H1 (cell line): Measurements from ENCODE around the gene GZMM. TPM values are rescaled to one million over a fixed set of nuclear protein-coding genes. Genes with fewer than 3 reads are reported as not detected.

Experiments used
- CTCF ChIA-PET: fragments of 300-600 bp; sonication (Branson Sonifier 250); formaldehyde crosslinking; loops from one replicate; lab custom pipeline; 2021; ENCODE audit not compliant: partially characterized antibody; lab: Charles Lee
- POLR2A ChIA-PET: fragments of 300-600 bp; sonication (Branson Sonifier 250); formaldehyde crosslinking; loops from one replicate; lab custom pipeline; 2021; ENCODE audit warnings: inconsistent platforms; ENCODE audit not compliant: partially characterized antibody; lab: Charles Lee
- DNase-seq, 2 experiments: peaks; one replicate each; pipeline versions ENCODE4 v3.0.0 to v3.0.0-alpha.2; 2010 to 2022; ENCODE audit warnings: low spot score in 2 of 2, low read depth in 1 of 2, mixed read lengths in 1 of 2
- FAIRE-seq: peaks from 2 replicates; lab custom pipeline; 2011; peaks lifted over from hg19 to GRCh38; lab: Jason Lieb, UNC
- H2AFZ ChIP-seq: 2 replicates; pipeline ENCODE4 v1.8.1; 2012; ENCODE audit warnings: low read length, inconsistent platforms
- H2AK5ac ChIP-seq: 2 replicates; pipeline ENCODE4 v1.6.1; 2013; ENCODE audit warnings: low read depth, low read length
- H2BK120ac ChIP-seq: replicated peaks from 2 replicates; pipeline ENCODE3; 2013; ENCODE audit warnings: low read depth, low read length, inconsistent platforms
- H2BK12ac ChIP-seq: 2 replicates; pipeline ENCODE4 v1.6.1; 2013; ENCODE audit warnings: low read depth, low read length
- H2BK15ac ChIP-seq: 2 replicates; pipeline ENCODE4 v1.6.1; 2013; ENCODE audit warnings: low read length
- H2BK20ac ChIP-seq: 2 replicates; pipeline ENCODE4 v1.6.1; 2013; ENCODE audit warnings: low read length
- H2BK5ac ChIP-seq: 2 replicates; pipeline ENCODE4 v1.6.1; 2013; ENCODE audit warnings: low read depth, low read length
- H3K14ac ChIP-seq: 2 replicates; pipeline ENCODE4 v1.6.1; 2013; ENCODE audit warnings: inconsistent platforms; ENCODE audit not compliant: insufficient read length
- H3K18ac ChIP-seq: 2 replicates; pipeline ENCODE4 v1.6.1; 2013; ENCODE audit warnings: low read length; ENCODE audit errors: extremely low read depth
- H3K23ac ChIP-seq: 2 replicates; pipeline ENCODE4 v1.6.1; 2013; ENCODE audit warnings: inconsistent platforms; ENCODE audit not compliant: insufficient read length
- H3K23me2 ChIP-seq: 2 replicates; pipeline ENCODE4 v1.6.1; 2013; ENCODE audit warnings: low read depth, low read length
- H3K27ac ChIP-seq: 2 replicates; pipeline ENCODE4 v1.6.1; 2011; ENCODE audit warnings: low read depth, low read length, inconsistent platforms
- H3K27me3 ChIP-seq, 4 experiments: replicated peaks in 1 of 4; 1 replicate in 1 of 4; 2 replicates in 3 of 4; pipeline versions ENCODE4 v1.6.1 to v1.8.1; 2011 to 2013; ENCODE audit warnings: low read length in 3 of 4, mild to moderate bottlenecking in 3 of 4, inconsistent platforms in 2 of 4, mixed read lengths in 2 of 4, moderate library complexity in 1 of 4; ENCODE audit not compliant: control insufficient read depth in 3 of 4, insufficient read depth in 3 of 4; ENCODE audit errors: extremely low read depth in 1 of 4
- H3K36me3 ChIP-seq, 4 experiments: 2 replicates each; pipeline versions ENCODE4 v1.6.1 to v1.8.1; 2011 to 2013; ENCODE audit warnings: mild to moderate bottlenecking in 4 of 4, low read length in 3 of 4, moderate library complexity in 2 of 4, control low read depth in 1 of 4, inconsistent platforms in 1 of 4; ENCODE audit not compliant: insufficient read depth in 4 of 4, control insufficient read depth in 2 of 4
- H3K4ac ChIP-seq: replicated peaks from 2 replicates; pipeline ENCODE3; 2013; ENCODE audit warnings: low read length, low read depth, mixed read lengths, inconsistent platforms; ENCODE audit not compliant: insufficient read length
- H3K4me1 ChIP-seq, 4 experiments: replicated peaks in 1 of 4; 1 replicate in 1 of 4; 2 replicates in 3 of 4; pipeline versions ENCODE4 v1.6.1 to v1.8.1; 2011 to 2013; ENCODE audit warnings: low read length in 3 of 4, inconsistent platforms in 2 of 4, mixed read lengths in 1 of 4; ENCODE audit not compliant: insufficient read depth in 4 of 4, control insufficient read depth in 3 of 4
- H3K4me2 ChIP-seq, 2 experiments: 2 replicates each; pipeline versions ENCODE4 v1.6.1 to v1.8.1; 2011 to 2013; ENCODE audit warnings: low read depth in 2 of 2, low read length in 2 of 2, control low read depth in 1 of 2, inconsistent platforms in 1 of 2, mild to moderate bottlenecking in 1 of 2; ENCODE audit not compliant: insufficient read depth in 1 of 2
- H3K4me3 ChIP-seq, 4 experiments: fragments of 200-600, 300-600 bp in 1 of 4; sonication (generic), shearing (Covaris generic), sonication (Bioruptor Twin) in 1 of 4; 2 replicates each; pipeline versions ENCODE4 v1.5.1 to v1.8.1; 2011 to 2016; ENCODE audit warnings: low read length in 4 of 4, low read depth in 3 of 4, control low read depth in 2 of 4, inconsistent platforms in 2 of 4, mild to moderate bottlenecking in 2 of 4, mixed read lengths in 1 of 4, moderate library complexity in 1 of 4; ENCODE audit not compliant: insufficient read depth in 2 of 4; ENCODE audit errors: extremely low read depth in 1 of 4
- H3K56ac ChIP-seq: replicated peaks from 2 replicates; pipeline ENCODE3; 2013; ENCODE audit warnings: low read depth, mild to moderate bottlenecking, mixed read lengths, low read length, inconsistent platforms; ENCODE audit not compliant: insufficient read length
- H3K79me1 ChIP-seq: 2 replicates; pipeline ENCODE4 v1.6.1; 2013; ENCODE audit warnings: low read depth, low read length, control low read depth
- H3K79me2 ChIP-seq, 2 experiments: 2 replicates each; pipeline versions ENCODE4 v1.6.1 to v1.8.1; 2012 to 2013; ENCODE audit warnings: low read length in 2 of 2, mild to moderate bottlenecking in 2 of 2, inconsistent platforms in 1 of 2; ENCODE audit not compliant: insufficient read depth in 2 of 2, control insufficient read depth in 1 of 2
- H3K9ac ChIP-seq, 4 experiments: replicated peaks in 1 of 4; 1 replicate in 1 of 4; 2 replicates in 3 of 4; pipeline versions ENCODE4 v1.6.1 to v1.8.1; 2011 to 2013; ENCODE audit warnings: low read depth in 3 of 4, low read length in 3 of 4, control low read depth in 2 of 4, mild to moderate bottlenecking in 2 of 4, moderate library complexity in 2 of 4, inconsistent platforms in 1 of 4; ENCODE audit errors: extremely low read depth in 1 of 4
- H3K9me3 ChIP-seq, 2 experiments: 2 replicates each; pipeline versions ENCODE4 v1.6.1 to v1.8.1; 2012 to 2013; ENCODE audit warnings: mild to moderate bottlenecking in 2 of 2, moderate library complexity in 2 of 2, control low read depth in 1 of 2, inconsistent platforms in 1 of 2, low read depth in 1 of 2, low read length in 1 of 2, mixed read lengths in 1 of 2; ENCODE audit not compliant: insufficient read depth in 2 of 2
- H4K20me1 ChIP-seq, 2 experiments: replicated peaks in 1 of 2; 2 replicates each; pipeline versions ENCODE3 to v1.8.1; 2011 to 2013; ENCODE audit warnings: inconsistent platforms in 2 of 2, low read length in 2 of 2, mild to moderate bottlenecking in 1 of 2; ENCODE audit not compliant: insufficient read depth in 2 of 2, control insufficient read depth in 1 of 2
- H4K5ac ChIP-seq: 2 replicates; pipeline ENCODE4 v1.6.1; 2013; ENCODE audit warnings: low read length, low read depth, mixed read lengths, inconsistent platforms; ENCODE audit not compliant: insufficient read length
- H4K8ac ChIP-seq: 2 replicates; pipeline ENCODE4 v1.8.0; 2013; ENCODE audit warnings: mild to moderate bottlenecking, moderate library complexity, low read length, inconsistent platforms; ENCODE audit not compliant: insufficient read depth; ENCODE audit errors: extremely low read depth
- H4K91ac ChIP-seq: replicated peaks from 2 replicates; pipeline ENCODE3; 2013; ENCODE audit warnings: low read length, mixed read lengths, inconsistent platforms; ENCODE audit not compliant: insufficient read length
- GTF2F1 ChIP-seq: IDR thresholded peaks from 2 replicates; pipeline ENCODE4 v1.6.1; 2012; ENCODE audit warnings: low read depth, low read length, improper control_type of control experiment, borderline replicate concordance
- RFX5 ChIP-seq: IDR thresholded peaks from 2 replicates; pipeline ENCODE4 v1.6.1; 2011; ENCODE audit warnings: low read depth, low read length, improper control_type of control experiment, borderline replicate concordance
- SUZ12 ChIP-seq: fragments of 200-600 bp; sonication (generic); IDR thresholded peaks from 2 replicates; pipeline ENCODE4 v1.6.1; 2012; ENCODE audit warnings: mild to moderate bottlenecking, inconsistent platforms, low read length, moderate library complexity, mixed read lengths
- WGBS, 2 experiments: shearing (Covaris generic) in 1 of 2; methylation state at CpG; one replicate each; pipeline versions ENCODE4 v1.1.6 to v1.1.7; 2013 to 2015; ENCODE audit warnings: low lambda C conversion rate in 2 of 2, mixed read lengths in 2 of 2, inconsistent platforms in 1 of 2, low coverage in 1 of 2, missing lambda C conversion rate in 1 of 2; ENCODE audit not compliant: insufficient replicate concordance in 2 of 2, insufficient coverage in 1 of 2, insufficient read length in 1 of 2; ENCODE audit errors: extremely low coverage in 1 of 2, missing lambda C conversion rate in 1 of 2; 5-methylcytosine and 5-hydroxymethylcytosine counted together
- polyA plus RNA-seq, 7 experiments: library from polyadenylated mRNA; depleted of rRNA in 3 of 7; stranded (reverse) in 5 of 7; unstranded in 2 of 7; fragments of >200 nt in 5 of 7; fragments of 200-250 nt in 2 of 7; gene quantifications; 1 replicate in 5 of 7; 2 replicates in 1 of 7; 4 replicates in 1 of 7; pipeline versions ENCODE4 v1.2.1 to v1.2.3, GENCODE V29; 2011 to 2013; ENCODE audit warnings: missing spikeins in 2 of 7, mixed read lengths in 2 of 7
- total RNA-seq: library from RNA; stranded (reverse); fragmentation: NEBNext Ultra II Directional; extraction: Animal tissue kit (Norgen Biotek cat#: 25700); gene quantifications from 2 replicates; pipeline ENCODE4 v1.2.1, GENCODE V29; 2021

GZMM gene
- total and polyA plus RNA-seq, 2 of the 8 experiments (the other 6 are each of a cell fraction or from before 2014, with no cell fraction given) = 0.09 to 0.32 TPM

DNA sequence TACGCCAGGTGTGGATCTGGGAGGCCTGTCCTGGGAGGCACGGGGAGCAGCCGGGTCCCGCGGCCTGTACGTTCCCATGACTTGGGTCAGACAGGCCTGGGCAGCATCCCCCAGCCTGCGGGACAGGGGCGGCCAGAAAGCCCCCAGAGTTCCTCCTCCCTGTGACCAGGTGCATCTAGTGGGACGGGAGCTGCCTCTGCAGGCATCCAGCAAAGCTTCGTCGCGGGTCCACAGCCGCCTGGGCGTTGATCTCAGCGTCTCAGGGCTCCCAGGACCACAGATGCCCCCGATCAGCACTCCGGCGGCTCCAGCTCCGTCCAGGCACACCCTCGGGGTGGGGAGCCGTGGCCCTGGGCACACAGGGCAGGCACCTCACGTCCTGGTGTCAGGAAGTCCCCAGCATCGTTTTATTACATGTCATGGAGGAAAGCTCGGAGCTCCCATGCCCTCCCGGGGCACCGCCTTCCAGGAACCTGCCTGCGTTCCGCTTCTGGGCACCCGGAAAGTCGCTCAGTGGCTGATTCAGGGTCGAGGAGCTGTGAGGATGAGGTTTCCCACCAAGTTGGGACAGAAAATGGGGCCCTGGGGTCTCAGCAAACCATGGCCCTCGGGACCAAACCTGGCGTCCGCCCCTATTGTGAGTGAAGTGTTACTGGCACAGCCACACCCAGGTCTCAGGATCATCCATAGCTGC, 1.5 kb upstream of the GZMM start:
- 0 out of 2 replicates have a peak, but pooled peaks cover 6% of the 10 kb centered on the region for H3K79me1 ChIP-seq
- H3K36me3 ChIP-seq = peaks cover 0 to 33% (median 11%) of the 10 kb centered on the region in 4 experiments; a peak in 6 of 8 replicates
- peaks cover 3% of the 10 kb centered on the region; the same call in 1 of the 2 replicates for H3K23me2 ChIP-seq
- WGBS, 2 experiments = 89% methylated on average over 34 of the region's 34 CpGs; no CpG with 5 or more reads in 1 of the 2 experiments
- no peak overlapping the region for H3K4me2 ChIP-seq
- H4K91ac ChIP-seq = no peak overlapping the region
- H3K56ac ChIP-seq = no peak overlapping the region
- H2AFZ ChIP-seq = no peak overlapping the region
- FAIRE-seq (no peak), DNase-seq (no peak)
- H3K9me3 ChIP-seq = no peaks in the 10 kb centered on the region
- H3K27me3 ChIP-seq = no peaks in the 10 kb centered on the region
- no peak overlapping the region for H3K4me3 ChIP-seq
- peaks cover 2 to 21% of the 10 kb centered on the region in 2 experiments for H4K20me1 ChIP-seq
- no peaks in the 10 kb centered on the region for H3K79me2 ChIP-seq
- no peak overlapping the region for H2BK5ac ChIP-seq
- H3K14ac ChIP-seq = no peak overlapping the region
- TF ChIP-seq SUZ12 (no peak), GTF2F1 (no peak), RFX5 (no peak)
- no peak overlapping the region for H2AK5ac ChIP-seq
- no peak overlapping the region for H3K9ac ChIP-seq
- H2BK12ac ChIP-seq = no peak overlapping the region
- H4K8ac ChIP-seq = no peak overlapping the region
- no peak overlapping the region for H2BK15ac ChIP-seq
- no peak overlapping the region for H3K27ac ChIP-seq
- CTCF ChIA-PET = interaction anchor here (0.9 to 2.0 kb wide), 3 partner anchors 10 to 31 kb away, joined by 3 to 7 read pairs (median 4); partner anchors contain the start of gene CDC34
- H3K18ac ChIP-seq = no peak overlapping the region
- no peaks in the 10 kb centered on the region; a peak in 1 of 7 replicates for H3K4me1 ChIP-seq
- no peak overlapping the region for H2BK20ac ChIP-seq
- H4K5ac ChIP-seq = no peak overlapping the region
- no peak overlapping the region for H2BK120ac ChIP-seq
- POLR2A ChIA-PET = interaction anchor here (0.6 to 4.2 kb wide), 10 partner anchors 9 to 52 kb away, joined by 3 to 43 read pairs (median 4); partner anchors contain the start of gene CDC34
- H3K4ac ChIP-seq = no peak overlapping the region
- H3K23ac ChIP-seq = no peak overlapping the region
